Body of pancreas (tissue), 4 donors: ENCODE data around the gene AURKAIP1. TPM values are rescaled to one million over a fixed set of nuclear protein-coding genes. Genes with fewer than 3 reads are reported as not detected.
"Not testable (repeated sequence)": the region's sequence is repeated elsewhere in the genome, so short reads cannot be mapped to it uniquely, and the experiment has no call there.

ENCODE experiments used
- ATAC-seq: fragments of 150-250 bp; one replicate; pipeline ENCODE4 v1.9.1; 2016
- DNase-seq, 4 donors: peaks; one replicate each; pipeline ENCODE4 v3.0.0-alpha.2; 2019
- H3K27ac ChIP-seq, 4 donors: fragments of 200-600 bp; sonication (generic); 1 replicate in 3 of 4; 2 replicates in 1 of 4; pipeline versions ENCODE4 v1.5.1 to v1.6.1; 2016 to 2019; ENCODE audit warnings: mild to moderate bottlenecking in 1 of 4, mixed read lengths in 1 of 4, moderate library complexity in 1 of 4
- H3K27me3 ChIP-seq, 2 donors: fragments of 200-600 bp; sonication (generic); one replicate each; pipeline ENCODE4 v1.6.0; 2016; ENCODE audit warnings: mild to moderate bottlenecking in 1 of 2
- H3K36me3 ChIP-seq, 2 donors: fragments of 200-600 bp; sonication (generic); replicated peaks in 1 of 2; 2 replicates each; pipeline ENCODE4 v1.5.1; 2016; ENCODE audit warnings: low read depth in 2 of 2; ENCODE audit not compliant: insufficient read depth in 1 of 2
- H3K4me1 ChIP-seq: fragments of 200-600 bp; sonication (generic); one replicate; pipeline ENCODE4 v1.6.0; 2016
- H3K4me3 ChIP-seq, 2 donors: fragments of 200-600 bp; sonication (generic); 1 replicate in 1 of 2; 2 replicates in 1 of 2; pipeline ENCODE4 v1.5.1; 2016 to 2019
- H3K9me3 ChIP-seq, 3 donors: fragments of 200-600 bp; sonication (generic); 1 replicate in 2 of 3; 2 replicates in 1 of 3; pipeline ENCODE4 v1.5.1; 2016
- CTCF ChIP-seq, 7 experiments: fragments of 450-650 bp in 4 of 7; fragments of 200-600 bp in 3 of 7; sonication (generic) in 3 of 7; IDR thresholded peaks; one replicate each; pipeline ENCODE4 v1.5.1; 2016 to 2019; ENCODE audit warnings: antibody characterized with exemption in 7 of 7
- POLR2A ChIP-seq, 3 donors: fragments of 450-650 bp; IDR thresholded peaks; one replicate each; pipeline ENCODE4 v1.6.1; 2016; ENCODE audit warnings: antibody characterized with exemption in 3 of 3, mild to moderate bottlenecking in 2 of 3
- WGBS, 2 donors: methylation state at CpG; one replicate each; pipeline ENCODE4 v1.1.5; 2017; 5-methylcytosine and 5-hydroxymethylcytosine counted together
- intact Hi-C: fragments of 100-400 bp; cut with DNase I; formaldehyde crosslinking; loops from one replicate; pipeline ENCODE4 v1.15.1; 2023
- total RNA-seq, 2 donors: library from RNA; depleted of rRNA; stranded (reverse); fragments of >200 nt; gene quantifications; one replicate each; pipeline ENCODE4 v1.1.0, GENCODE V29; 2016

Gene AURKAIP1
- total RNA-seq, 2 donors from 2014 or later, result 79.4 to 93.7 TPM

- Histone ChIP-seq H3K27ac (no peak overlapping the region), H3K36me3 (no peaks in the 10 kb centered on the region), H3K9me3 (no peaks in the 10 kb centered on the region), H3K4me1 (peaks cover 30% of the 10 kb centered on the region), H3K4me3 (no peak overlapping the region), H3K27me3 (no peaks in the 10 kb centered on the region)
- intact Hi-C loops, result no loop called here
- WGBS, 2 donors, result 72% methylated on average over 16 of the region's 16 CpGs; no CpG with 5 or more reads in 1 of the 2 donors
- DNase-seq (no peak), ATAC-seq (no peak)
- TF ChIP-seq CTCF (IDR thresholded peaks at IDR 0.05) (no peak), POLR2A (IDR thresholded peaks at IDR 0.05) (no peak)
Observed at GRCh38 chr1:1370771-1371300, 4.2 kb downstream of the AURKAIP1 start.

DNA sequence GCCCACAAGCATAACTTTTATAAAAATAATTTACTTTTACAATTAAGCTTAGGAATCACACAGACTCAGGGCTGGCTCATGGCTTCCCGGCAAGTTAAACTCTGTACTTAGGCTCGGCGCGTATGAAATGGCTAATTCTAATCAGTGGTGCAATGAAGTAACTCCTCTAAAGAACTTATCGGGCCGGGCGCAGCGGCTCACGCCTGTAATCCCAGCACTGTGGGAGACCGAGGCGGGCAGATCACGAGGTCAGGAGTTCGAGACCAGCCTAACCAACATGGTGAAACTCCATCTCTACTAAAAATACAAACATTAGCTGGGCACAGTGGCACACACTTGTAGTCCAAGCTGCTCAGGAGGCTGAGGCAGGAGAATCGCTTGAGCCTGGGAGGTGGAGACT lies 4.9 kb downstream of the AURKAIP1 start:
- WGBS, 2 donors, result 88 to 89% methylated on average over 14 of the region's 14 CpGs
- DNase-seq, H3K27me3 ChIP-seq, H3K27ac ChIP-seq, ATAC-seq, H3K9me3 ChIP-seq, H3K4me3 ChIP-seq, intact Hi-C loops, H3K36me3 ChIP-seq: not testable (repeated sequence)
- peaks cover 29% of the 10 kb centered on the region for H3K4me1 ChIP-seq

DNA sequence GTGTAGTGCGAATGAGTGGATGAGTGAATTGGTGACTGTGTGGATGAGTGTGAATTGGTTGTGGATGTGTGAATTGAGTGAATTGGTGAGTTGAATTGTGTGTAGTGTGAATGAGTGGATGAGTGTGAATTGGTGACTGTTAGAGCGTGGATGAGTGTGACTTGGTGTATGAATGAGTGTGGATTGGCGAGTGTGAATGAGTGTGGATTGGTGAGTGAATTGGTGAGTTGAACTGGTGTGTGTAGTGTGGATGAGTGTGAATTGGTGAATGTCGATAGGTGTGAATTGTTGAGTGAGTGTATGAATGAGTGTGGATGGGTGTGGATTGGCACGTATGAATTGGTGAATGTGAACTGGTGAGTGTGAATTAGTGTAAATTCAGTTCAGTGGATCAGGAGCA lies 7.7 kb downstream of the AURKAIP1 start:
- ATAC-seq (no peak), DNase-seq (no peak)
- H3K36me3 ChIP-seq, result no peaks in the 10 kb centered on the region
- H3K9me3 ChIP-seq, result no peaks in the 10 kb centered on the region
- H3K4me1 ChIP-seq, result peaks cover 9% of the 10 kb centered on the region
- 92% methylated on average over 5 of the region's 5 CpGs for WGBS, 2 donors
- H3K27me3 ChIP-seq, result no peaks in the 10 kb centered on the region
- intact Hi-C loops, result no loop called here
- no peak overlapping the region for H3K4me3 ChIP-seq
- no peak overlapping the region for H3K27ac ChIP-seq
- no peak for TF ChIP-seq POLR2A (IDR thresholded peaks at IDR 0.05)

DNA sequence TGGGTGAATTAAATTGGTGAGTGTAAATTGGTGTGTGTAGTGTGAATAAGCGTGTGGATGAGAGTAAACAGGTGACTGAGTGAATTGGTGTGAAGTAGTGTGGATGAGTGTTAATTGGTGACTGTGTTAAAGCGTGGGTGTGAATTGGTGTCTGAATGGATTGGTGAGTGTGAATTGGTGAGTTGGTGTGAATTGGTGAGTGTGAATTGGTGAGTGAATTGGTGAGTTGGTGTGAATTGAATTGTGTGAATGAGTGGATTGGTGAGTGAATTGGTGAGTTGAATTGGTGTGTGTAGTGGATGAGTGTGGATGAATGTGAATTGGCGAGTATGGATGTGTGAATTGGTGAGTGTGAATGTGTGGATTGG lies 8.3 kb downstream of the AURKAIP1 start:
- ATAC-seq (no peak), DNase-seq (no peak)
- H3K9me3 ChIP-seq, result no peaks in the 10 kb centered on the region
- no peak for TF ChIP-seq CTCF (IDR thresholded peaks at IDR 0.05)
- TF ChIP-seq POLR2A (IDR thresholded peaks at IDR 0.05), result no peak
- WGBS, 2 donors, result 93 to 96% methylated on average over 3 of the region's 3 CpGs
- no peak overlapping the region for H3K4me3 ChIP-seq
- intact Hi-C loops, result no loop called here
- H3K27me3 ChIP-seq, result no peaks in the 10 kb centered on the region
- no peak overlapping the region for H3K27ac ChIP-seq
- H3K4me1 ChIP-seq, result peaks cover 3% of the 10 kb centered on the region
- H3K36me3 ChIP-seq, result no peaks in the 10 kb centered on the region

GRCh38 chr1:1365875-1366698 lies 8.9 kb downstream of the AURKAIP1 start:
- WGBS, 2 donors, result 69 to 70% methylated on average over 10 of the region's 10 CpGs
- no peak overlapping the region for H3K27ac ChIP-seq
- TF ChIP-seq POLR2A (IDR thresholded peaks at IDR 0.05), result no peak
- TF ChIP-seq CTCF (IDR thresholded peaks at IDR 0.05), result no peak
- intact Hi-C loops, result no loop called here
- H3K27me3 ChIP-seq, result no peaks in the 10 kb centered on the region
- DNase-seq, result no peak
- H3K4me3 ChIP-seq, result no peak overlapping the region
- no peaks in the 10 kb centered on the region for H3K9me3 ChIP-seq
- ATAC-seq, result no peak
- no peaks in the 10 kb centered on the region for H3K36me3 ChIP-seq
- no peaks in the 10 kb centered on the region for H3K4me1 ChIP-seq

- WGBS, 2 donors, result 56 to 65% methylated on average over 10 to 14 of the region's 14 CpGs
- ATAC-seq (no peak), DNase-seq (no peak)
- H3K4me3 ChIP-seq, result no peak overlapping the region
- no peak overlapping the region for H3K27ac ChIP-seq
- no peaks in the 10 kb centered on the region for H3K27me3 ChIP-seq
- intact Hi-C loops, result no loop called here
- no peaks in the 10 kb centered on the region for H3K36me3 ChIP-seq
- TF ChIP-seq CTCF (IDR thresholded peaks at IDR 0.05), result no peak
- TF ChIP-seq POLR2A (IDR thresholded peaks at IDR 0.05), result no peak
- H3K4me1 ChIP-seq, result no peaks in the 10 kb centered on the region
- H3K9me3 ChIP-seq, result no peaks in the 10 kb centered on the region
Observed at GRCh38 chr1:1364266-1364665, 10.7 kb downstream of the AURKAIP1 start.
